GM18502 (cell line): ENCODE results near the gene COMMD7.

Experiments used
- ATAC-seq: cut with Tn5 transposase; IDR thresholded peaks from one replicate; pipeline ENCODE4 v1.9.1; 2021; ENCODE audit warnings: mild to moderate bottlenecking; ENCODE audit not compliant: unreplicated experiment, poor library complexity

COMMD7 gene

GRCh38 chr20:32743237-32744112, at the start of gene COMMD7:
Gene COMMD7 (minus strand): TSS chr20:32743467. CDS start chr20:32743391, 76 bp downstream.
- ATAC-seq, result peak; percentile 73

- ATAC-seq, result no peak
Measured at GRCh38 chr20:32792731-32793458, 49.6 kb upstream of the COMMD7 start.

GRCh38 chr20:32792316-32792715, 49.0 kb upstream of the COMMD7 start:
- peak; percentile 74 for ATAC-seq

- no peak for ATAC-seq
Measured at GRCh38 chr20:32790751-32791057, 47.4 kb upstream of the COMMD7 start.

GRCh38 chr20:32789896-32790750, 46.9 kb upstream of the COMMD7 start:
- peak; percentile 60 for ATAC-seq

- ATAC-seq, result no peak
Measured at GRCh38 chr20:32787168-32787567, 43.9 kb upstream of the COMMD7 start.

GRCh38 chr20:32786059-32786760, 42.9 kb upstream of the COMMD7 start:
- no peak for ATAC-seq

- no peak for ATAC-seq
Measured at GRCh38 chr20:32784369-32785080, 41.3 kb upstream of the COMMD7 start.

GRCh38 chr20:32780749-32781655, 37.7 kb upstream of the COMMD7 start:
- ATAC-seq, result no peak

GRCh38 chr20:32780278-32780677, 37.0 kb upstream of the COMMD7 start:
- ATAC-seq, result no peak

GRCh38 chr20:32779500-32780211, 36.4 kb upstream of the COMMD7 start:
- ATAC-seq, result no peak

GRCh38 chr20:32777177-32777956, 34.1 kb upstream of the COMMD7 start:
- ATAC-seq, result no peak

- ATAC-seq, result no peak
Measured at GRCh38 chr20:32775336-32775991, 32.2 kb upstream of the COMMD7 start.

GRCh38 chr20:32773855-32774254, 30.6 kb upstream of the COMMD7 start:
- no peak for ATAC-seq

GRCh38 chr20:32773223-32773622, 30.0 kb upstream of the COMMD7 start:
- no peak for ATAC-seq

- no peak for ATAC-seq
Measured at GRCh38 chr20:32772046-32772445, 28.8 kb upstream of the COMMD7 start.
